MCF 10A (cell line): ENCODE data around the gene N4BP2L1. TPM values are rescaled to one million over a fixed set of nuclear protein-coding genes. Genes with fewer than 3 reads are reported as not detected.

Experiments used
- Bru-seq: library from RNA; stranded (reverse); fragments of 400-500 nt; gene quantifications from one replicate; lab custom pipeline; 2021; lab: Mats Ljungman, UMichigan
- BruChase-seq, 2 experiments: library from RNA; stranded (reverse); fragments of 400-500 nt; gene quantifications; one replicate each; lab custom pipeline; 2021; lab: Mats Ljungman, UMichigan
- BruUV-seq: library from RNA; stranded (reverse); fragments of 400-500 nt; replicated peaks from 2 replicates; lab custom pipeline; 2021; lab: Mats Ljungman, UMichigan
- CTCF ChIA-PET: fragments of 300-600 bp; sonication (Branson Sonifier 250); formaldehyde crosslinking; extraction: SDS; loops from one replicate; lab custom pipeline; 2021; ENCODE audit warnings: antibody characterized with exemption, inconsistent platforms; lab: Yijun Ruan, JAX
- POLR2A ChIA-PET: fragments of 300-600, 350-650 bp; sonication (Branson Sonifier 250); formaldehyde crosslinking; extraction: SDS; loops from one replicate; lab custom pipeline; 2020; ENCODE audit warnings: antibody characterized with exemption, inconsistent platforms; lab: Yijun Ruan, JAX
- DNase-seq: peaks from one replicate; pipeline ENCODE4 v3.0.0-alpha.2; 2018; ENCODE audit not compliant: unreplicated experiment
- H3K27ac Mint-ChIP-seq: one replicate; pipeline ENCODE4 v1.8.0; 2022; ENCODE audit warnings: mild to moderate bottlenecking, low read depth, mixed read lengths; ENCODE audit not compliant: unreplicated experiment
- H3K27me3 Mint-ChIP-seq: one replicate; pipeline ENCODE4 v1.8.0; 2022; ENCODE audit warnings: mixed read lengths; ENCODE audit not compliant: insufficient read depth, unreplicated experiment
- H3K36me3 Mint-ChIP-seq: one replicate; pipeline ENCODE4 v1.8.0; 2022; ENCODE audit warnings: mild to moderate bottlenecking, moderate library complexity, mixed read lengths; ENCODE audit not compliant: insufficient read depth, unreplicated experiment
- H3K4me1 Mint-ChIP-seq: one replicate; pipeline ENCODE4 v1.8.0; 2022; ENCODE audit warnings: mixed read lengths; ENCODE audit not compliant: insufficient read depth, unreplicated experiment
- H3K4me3 Mint-ChIP-seq: one replicate; pipeline ENCODE4 v1.8.0; 2022; ENCODE audit warnings: mild to moderate bottlenecking, moderate library complexity, mixed read lengths; ENCODE audit not compliant: unreplicated experiment
- H3K9me3 Mint-ChIP-seq: one replicate; pipeline ENCODE4 v1.8.0; 2022; ENCODE audit warnings: mixed read lengths; ENCODE audit not compliant: unreplicated experiment
- CTCF ChIP-seq: fragments of 200-600 bp; IDR thresholded peaks from one replicate; pipeline ENCODE4 v1.8.0; 2022; ENCODE audit warnings: antibody characterized with exemption, mild to moderate bottlenecking; ENCODE audit not compliant: unreplicated experiment
- intact Hi-C: fragments of 100-400 bp; cut with micrococcal nuclease; formaldehyde crosslinking; loops from 2 replicates; pipeline ENCODE4 v1.14.1; 2022
- long read RNA-seq: library from polyadenylated mRNA; stranded (forward); transcript quantifications from one replicate; pipeline ENCODE4 v2.0.0, GENCODE V29; 2022
- total RNA-seq: library from RNA; stranded (reverse); gene quantifications from 2 replicates; pipeline ENCODE4 v1.2.3, GENCODE V29; 2022

The N4BP2L1 gene
- total RNA-seq: 1.6 and 1.9 TPM in 2 replicates
- Bru-seq, nascent RNA: percentile 62 among the genes with signal in this experiment
- percentile 96 among the genes with signal in this experiment for BruChase-seq, experiment 1, labeled RNA remaining after a 6-hour chase
- percentile 88 among the genes with signal in this experiment for BruChase-seq, experiment 2, labeled RNA remaining after a 2-hour chase
- long read RNA-seq, partial matches to known transcripts: 0 of 3 reads
- long read RNA-seq, other reads (novel, unspliced or antisense): 2 of 3 reads

DNA sequence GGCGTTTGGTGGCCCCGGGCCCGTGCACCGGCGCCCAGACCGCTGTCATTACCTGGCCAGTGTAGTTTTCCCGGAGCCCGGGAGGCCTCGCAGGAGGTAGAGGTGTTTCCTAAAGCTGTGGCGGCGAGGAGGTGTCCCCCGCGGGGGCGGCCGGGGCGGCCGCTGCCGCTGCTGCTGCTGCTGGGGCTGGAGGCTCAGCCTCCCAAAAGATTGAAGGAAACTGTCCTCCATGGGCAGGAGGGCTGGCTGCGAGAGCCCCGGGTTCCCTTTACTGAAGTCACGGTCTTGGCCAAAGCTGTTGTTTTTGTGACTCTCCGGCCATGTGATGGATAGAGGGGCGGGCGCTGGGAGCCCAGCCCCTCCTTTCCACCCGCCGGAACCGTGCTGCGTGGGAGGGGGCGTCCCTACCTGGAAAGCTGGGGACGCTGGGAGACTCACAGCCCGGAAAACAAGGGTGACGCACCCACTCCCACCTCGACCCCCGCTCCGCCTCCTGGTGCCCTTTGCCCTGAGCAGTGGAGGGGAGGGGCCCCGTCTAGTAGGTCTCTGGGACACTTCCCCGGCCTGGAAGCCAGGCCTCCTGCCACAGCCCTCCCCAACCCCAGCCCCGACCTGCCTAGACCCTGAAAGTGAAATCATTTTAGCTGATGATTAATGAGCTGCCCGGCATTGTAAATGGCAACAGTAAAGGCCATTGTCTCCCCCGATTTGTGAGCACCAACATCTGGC lies at the start of gene N4BP2L1:
TSS of gene N4BP2L1 (minus strand) at position 279 of the 729 bp plus-strand sequence. CDS start at position 231, 48 bp downstream.
- Mint-ChIP-seq H3K4me1 (peaks cover 9% of the 10 kb centered on the region), H3K27ac (peak within 1 kb of the TSS; percentile 74), H3K27me3 (no peaks in the 10 kb centered on the region), H3K9me3 (no peaks in the 10 kb centered on the region), H3K36me3 (peaks cover 49% of the 10 kb centered on the region), H3K4me3 (peak within 1 kb of the TSS; percentile 66)
- POLR2A ChIA-PET: interaction anchor here (0.6 to 0.8 kb wide), 2 partner anchors 13 to 151 kb away, joined by 3 to 5 read pairs; no protein-coding TSS in a partner anchor
- TF ChIP-seq CTCF: no peak
- CTCF ChIA-PET: no interaction called here
- intact Hi-C loops: no loop called here
- BruUV-seq: no TSS peak
- peak; percentile 40 for DNase-seq

DNA sequence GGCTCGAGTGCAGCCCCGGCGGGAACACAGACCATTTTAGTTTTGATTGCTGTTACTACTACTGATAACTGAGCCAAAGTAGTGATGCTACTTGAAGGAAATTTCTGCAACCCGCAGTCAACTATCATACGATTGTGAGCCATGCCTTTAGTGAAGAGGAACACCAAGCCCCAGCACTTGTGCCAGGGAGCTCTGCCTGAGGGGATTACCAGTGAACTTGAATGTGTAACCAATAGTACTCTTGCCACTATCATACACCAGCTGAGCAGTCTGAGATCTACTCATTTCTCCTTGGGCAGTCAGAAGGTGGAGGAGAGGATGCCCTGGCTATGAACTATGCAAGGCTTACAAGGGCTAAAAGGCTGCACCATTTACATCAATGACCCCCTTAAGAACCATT lies 49.0 kb upstream of the N4BP2L1 start:
- Mint-ChIP-seq H3K4me3 (no peak overlapping the region), H3K27ac (no peak overlapping the region), H3K36me3 (peaks cover 10% of the 10 kb centered on the region), H3K27me3 (no peaks in the 10 kb centered on the region), H3K4me1 (no peaks in the 10 kb centered on the region), H3K9me3 (no peaks in the 10 kb centered on the region)
- TF ChIP-seq CTCF: no peak
- BruUV-seq: no TSS peak
- DNase-seq: no peak
- ChIA-PET POLR2A (interaction anchor here (0.6 to 3.7 kb wide), 4 partner anchors 8 to 58 kb away, joined by 3 to 12 read pairs (median 4); no protein-coding TSS in a partner anchor), CTCF (interaction anchor here (0.6 kb wide), 1 partner anchor 53 kb away, joined by 3 read pairs; no protein-coding TSS in a partner anchor)
- intact Hi-C loops: no loop called here

DNA sequence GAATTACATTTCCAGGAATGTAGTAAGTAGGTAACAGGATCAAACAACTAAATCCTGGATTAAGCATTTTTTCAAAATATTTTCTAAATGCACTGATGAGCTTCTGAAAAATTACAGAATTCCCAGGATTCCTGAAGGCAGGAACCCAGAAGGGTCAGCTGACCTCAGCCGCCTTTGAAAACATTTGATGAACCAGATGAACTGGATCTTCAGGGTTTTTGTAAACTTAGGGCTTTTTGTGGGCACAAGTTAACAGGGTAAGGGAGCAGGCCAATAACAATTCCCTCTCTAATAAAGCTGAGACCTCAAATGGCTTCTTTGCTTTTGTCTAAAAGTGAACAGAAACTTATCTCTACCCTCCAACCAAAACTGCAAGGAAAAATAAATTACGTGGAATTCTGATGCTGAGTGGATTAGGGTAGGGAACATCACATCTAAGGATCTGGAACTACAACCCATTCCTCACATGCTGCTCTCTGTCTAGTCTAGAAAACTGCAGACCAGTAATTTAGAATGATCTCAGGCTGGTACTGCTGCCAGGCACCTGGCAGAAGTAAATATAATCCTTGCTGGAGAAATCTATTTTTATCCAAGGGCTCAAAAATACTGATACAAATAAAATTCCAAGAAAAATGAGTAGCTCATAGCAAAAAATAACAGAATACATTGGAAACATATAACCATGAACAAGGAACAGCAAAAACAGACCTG lies 48.2 kb upstream of the N4BP2L1 start:
- CTCF ChIA-PET: interaction anchor here (1.1 kb wide), 1 partner anchor 116 kb away, joined by 4 read pairs; no protein-coding TSS in a partner anchor
- intact Hi-C loops: no loop called here

More for the DNA sequence above, 48.2 kb upstream of the N4BP2L1 start:
- H3K36me3 Mint-ChIP-seq: peaks cover 12% of the 10 kb centered on the region
- H3K27me3 Mint-ChIP-seq: no peaks in the 10 kb centered on the region
- no peak for DNase-seq
- no peak overlapping the region for H3K4me3 Mint-ChIP-seq
- H3K27ac Mint-ChIP-seq: no peak overlapping the region
- BruUV-seq: no TSS peak
- POLR2A ChIA-PET: interaction anchor here (1.1 to 3.7 kb wide), 2 partner anchors 9 to 12 kb away, joined by 4 to 12 read pairs; no protein-coding TSS in a partner anchor
- no peaks in the 10 kb centered on the region for H3K4me1 Mint-ChIP-seq
- no peaks in the 10 kb centered on the region for H3K9me3 Mint-ChIP-seq
- no peak for TF ChIP-seq CTCF
